Thyroid gland (tissue), 4 donors: ENCODE measurements around the gene OR2D3.
"Not testable (repeated sequence)": the region's sequence is repeated elsewhere in the genome, so short reads cannot be mapped to it uniquely, and the experiment has no call there.

Experiments
- CTCF ChIP-seq, 6 experiments: fragments of 200-600 bp in 3 of 6; fragments of 450-650 bp in 3 of 6; sonication (generic) in 3 of 6; IDR thresholded peaks; one replicate each; pipeline ENCODE4 v1.5.1; 2016 to 2019; ENCODE audit warnings: antibody characterized with exemption in 6 of 6, mild to moderate bottlenecking in 2 of 6, inconsistent platforms in 1 of 6, moderate library complexity in 1 of 6
- POLR2A ChIP-seq, 2 donors: fragments of 450-650 bp; IDR thresholded peaks; one replicate each; pipeline ENCODE4 v1.6.1; 2017; ENCODE audit warnings: antibody characterized with exemption in 2 of 2, mild to moderate bottlenecking in 2 of 2, moderate library complexity in 1 of 2

GRCh38 chr11:6954248-6954647 lies 33.4 kb downstream of the OR2D3 start:
- not testable (repeated sequence) for TF ChIP-seq CTCF, POLR2A (IDR thresholded peaks at IDR 0.05)
